ENCODE data around the gene CENPM.
"Not testable (repeated sequence)": the region's sequence is repeated elsewhere in the genome, so short reads cannot be mapped to it uniquely, and the experiment has no call there.

CENPM gene

DNA sequence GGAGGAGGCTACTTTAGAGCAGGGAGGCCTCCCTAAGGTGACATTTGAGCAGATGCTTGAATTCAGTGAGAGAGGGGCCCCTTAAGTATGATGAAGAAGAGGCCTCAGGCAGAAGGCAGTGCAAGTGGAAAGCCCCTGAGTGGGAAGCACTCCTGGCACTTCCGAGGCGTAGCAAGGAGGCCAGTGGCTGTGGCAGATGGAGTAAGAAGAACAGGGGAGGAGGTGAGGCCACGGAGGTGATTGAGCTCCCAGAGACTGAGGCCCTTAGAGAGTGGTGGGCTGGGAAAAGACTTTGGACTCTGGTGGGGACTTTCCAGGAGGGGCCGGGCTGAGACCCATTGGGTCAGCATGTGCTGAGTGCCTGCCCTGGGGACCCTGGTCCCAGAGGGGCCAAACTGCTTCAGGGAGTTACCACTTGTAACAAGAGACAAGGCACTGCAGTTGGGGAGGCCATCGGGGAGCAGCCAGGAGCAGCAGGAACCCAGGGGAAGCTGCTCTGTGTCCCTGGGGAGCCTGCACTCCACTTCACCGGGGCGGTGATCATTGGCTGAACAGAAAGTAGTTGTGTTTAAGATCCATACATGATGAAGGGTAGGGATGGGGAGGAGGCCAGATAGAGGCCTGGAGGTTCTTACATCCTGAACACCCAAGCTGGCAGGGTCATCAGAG lies 2.5 kb upstream of the CENPM start:
- H3K27ac ChIP-seq: no peak overlapping the region
- TF ChIP-seq, protein P1, sequence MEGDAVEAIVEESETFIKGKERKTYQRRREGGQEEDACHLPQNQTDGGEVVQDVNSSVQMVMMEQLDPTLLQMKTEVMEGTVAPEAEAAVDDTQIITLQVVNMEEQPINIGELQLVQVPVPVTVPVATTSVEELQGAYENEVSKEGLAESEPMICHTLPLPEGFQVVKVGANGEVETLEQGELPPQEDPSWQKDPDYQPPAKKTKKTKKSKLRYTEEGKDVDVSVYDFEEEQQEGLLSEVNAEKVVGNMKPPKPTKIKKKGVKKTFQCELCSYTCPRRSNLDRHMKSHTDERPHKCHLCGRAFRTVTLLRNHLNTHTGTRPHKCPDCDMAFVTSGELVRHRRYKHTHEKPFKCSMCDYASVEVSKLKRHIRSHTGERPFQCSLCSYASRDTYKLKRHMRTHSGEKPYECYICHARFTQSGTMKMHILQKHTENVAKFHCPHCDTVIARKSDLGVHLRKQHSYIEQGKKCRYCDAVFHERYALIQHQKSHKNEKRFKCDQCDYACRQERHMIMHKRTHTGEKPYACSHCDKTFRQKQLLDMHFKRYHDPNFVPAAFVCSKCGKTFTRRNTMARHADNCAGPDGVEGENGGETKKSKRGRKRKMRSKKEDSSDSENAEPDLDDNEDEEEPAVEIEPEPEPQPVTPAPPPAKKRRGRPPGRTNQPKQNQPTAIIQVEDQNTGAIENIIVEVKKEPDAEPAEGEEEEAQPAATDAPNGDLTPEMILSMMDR (IDR thresholded peaks at IDR 0.05): no peak
- no peak for TF ChIP-seq ZFX (IDR thresholded peaks at IDR 0.05; ENCODE audit: borderline replicate concordance)

DNA sequence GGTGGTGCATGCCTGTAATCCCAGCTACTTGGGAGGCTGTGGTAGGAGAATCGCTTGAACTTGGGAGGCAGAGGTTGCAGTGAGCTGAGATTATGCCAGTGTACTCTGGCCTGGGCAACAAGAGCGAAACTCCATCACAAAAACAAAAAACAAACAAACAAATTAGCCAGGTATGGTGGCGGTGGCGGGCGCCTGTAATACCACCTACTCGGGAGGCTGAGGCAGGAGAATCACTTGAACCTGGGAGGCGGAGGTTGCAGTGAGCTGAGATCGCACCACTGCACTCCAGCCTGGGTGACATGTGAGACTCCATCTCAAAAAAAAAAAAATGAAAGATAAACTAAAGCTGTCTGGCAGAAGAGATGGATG lies 2.0 kb upstream of the CENPM start:
- not testable (repeated sequence) for H3K27ac ChIP-seq

DNA sequence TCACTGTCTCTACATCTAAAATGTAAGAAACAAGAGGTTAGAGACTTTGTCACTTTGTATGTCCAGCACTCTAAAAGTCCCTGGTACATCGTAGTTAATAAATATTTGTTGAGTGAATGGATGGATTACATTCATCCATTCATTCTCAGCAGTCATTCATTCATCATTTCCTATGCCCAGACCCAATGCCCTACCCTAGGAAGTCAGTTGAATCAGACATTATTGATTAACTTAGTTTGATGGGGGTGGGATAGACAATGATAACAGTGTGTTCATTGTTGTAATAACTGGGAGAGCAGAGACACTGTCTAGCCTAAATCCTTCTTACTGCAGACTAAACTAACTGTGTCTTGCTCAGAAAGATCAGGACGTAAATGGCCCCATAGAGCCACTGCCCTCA lies 1.2 kb upstream of the CENPM start:
- H3K27ac ChIP-seq: no peak overlapping the region
- TF ChIP-seq, protein P1 (IDR thresholded peaks at IDR 0.05): no peak
- TF ChIP-seq ZFX (IDR thresholded peaks at IDR 0.05; ENCODE audit: borderline replicate concordance): no peak

DNA sequence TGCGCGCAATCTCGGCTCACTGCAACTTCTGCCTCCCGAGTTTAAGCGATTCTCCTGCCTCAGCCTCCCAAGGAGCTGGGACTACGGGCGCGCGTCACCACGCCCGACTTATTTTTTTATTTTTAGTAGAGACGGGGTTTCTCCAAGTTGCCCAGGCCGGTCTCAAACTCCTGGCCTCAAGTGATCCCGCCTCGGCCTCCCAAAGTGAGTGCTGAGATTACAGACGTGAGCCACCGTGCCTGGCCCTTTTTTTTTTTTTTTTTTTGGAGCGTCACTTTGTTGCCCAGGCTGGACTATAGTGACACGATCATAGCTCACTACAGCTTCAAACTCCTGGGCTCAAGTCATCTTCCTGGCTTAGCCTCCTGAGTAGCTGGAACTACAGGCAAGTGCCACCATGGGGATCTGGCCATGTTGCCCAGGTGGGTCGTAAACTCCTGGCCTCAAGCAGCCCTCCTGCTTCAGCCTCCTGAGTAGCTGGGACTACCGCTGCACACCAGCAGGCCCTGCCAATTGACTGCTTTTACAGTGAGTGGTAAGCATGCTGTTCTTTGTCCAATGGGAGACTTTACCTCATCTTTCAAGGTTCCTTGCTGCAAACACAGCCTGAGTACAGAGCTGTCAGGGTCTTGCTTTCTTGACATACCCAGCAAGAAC lies 600 bp upstream of the CENPM start:
- H3K27ac ChIP-seq: peak overlapping the region; percentile 86
- no peak for TF ChIP-seq ZFX (IDR thresholded peaks at IDR 0.05; ENCODE audit: borderline replicate concordance)
- TF ChIP-seq, protein P1 (IDR thresholded peaks at IDR 0.05): no peak

DNA sequence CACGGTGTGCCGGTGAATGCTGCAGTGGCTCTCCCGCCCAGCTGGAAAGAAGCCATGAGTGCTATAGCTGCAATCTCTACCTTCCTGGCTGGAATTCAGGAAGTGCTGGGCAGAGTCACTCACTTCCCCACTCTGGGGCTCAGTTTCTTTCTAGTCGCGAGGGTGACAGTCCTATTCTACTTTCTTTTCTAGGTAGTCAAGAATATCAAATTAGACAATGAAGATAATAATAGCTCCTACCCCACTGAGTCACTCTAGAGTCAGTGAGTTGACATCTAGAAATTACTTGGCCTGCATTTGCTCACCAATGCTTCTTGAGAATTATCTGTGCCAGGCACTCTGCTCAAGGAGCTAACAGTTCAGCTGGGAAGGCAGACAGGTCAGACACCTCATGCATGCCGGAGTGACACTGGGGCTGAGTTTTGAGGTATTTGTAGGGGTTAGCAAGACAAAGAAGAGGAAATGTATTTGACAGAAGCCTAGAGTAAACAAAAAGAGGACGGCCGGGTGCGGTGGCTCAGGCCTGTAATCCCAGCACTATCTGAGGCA lies 3.2 kb downstream of the CENPM start:
- H3K27ac ChIP-seq: peak overlapping the region; percentile 86; the same call in 1 of the 2 replicates
- TF ChIP-seq, protein P1 (IDR thresholded peaks at IDR 0.05): no peak
- no peak for TF ChIP-seq ZFX (IDR thresholded peaks at IDR 0.05; ENCODE audit: borderline replicate concordance)

DNA sequence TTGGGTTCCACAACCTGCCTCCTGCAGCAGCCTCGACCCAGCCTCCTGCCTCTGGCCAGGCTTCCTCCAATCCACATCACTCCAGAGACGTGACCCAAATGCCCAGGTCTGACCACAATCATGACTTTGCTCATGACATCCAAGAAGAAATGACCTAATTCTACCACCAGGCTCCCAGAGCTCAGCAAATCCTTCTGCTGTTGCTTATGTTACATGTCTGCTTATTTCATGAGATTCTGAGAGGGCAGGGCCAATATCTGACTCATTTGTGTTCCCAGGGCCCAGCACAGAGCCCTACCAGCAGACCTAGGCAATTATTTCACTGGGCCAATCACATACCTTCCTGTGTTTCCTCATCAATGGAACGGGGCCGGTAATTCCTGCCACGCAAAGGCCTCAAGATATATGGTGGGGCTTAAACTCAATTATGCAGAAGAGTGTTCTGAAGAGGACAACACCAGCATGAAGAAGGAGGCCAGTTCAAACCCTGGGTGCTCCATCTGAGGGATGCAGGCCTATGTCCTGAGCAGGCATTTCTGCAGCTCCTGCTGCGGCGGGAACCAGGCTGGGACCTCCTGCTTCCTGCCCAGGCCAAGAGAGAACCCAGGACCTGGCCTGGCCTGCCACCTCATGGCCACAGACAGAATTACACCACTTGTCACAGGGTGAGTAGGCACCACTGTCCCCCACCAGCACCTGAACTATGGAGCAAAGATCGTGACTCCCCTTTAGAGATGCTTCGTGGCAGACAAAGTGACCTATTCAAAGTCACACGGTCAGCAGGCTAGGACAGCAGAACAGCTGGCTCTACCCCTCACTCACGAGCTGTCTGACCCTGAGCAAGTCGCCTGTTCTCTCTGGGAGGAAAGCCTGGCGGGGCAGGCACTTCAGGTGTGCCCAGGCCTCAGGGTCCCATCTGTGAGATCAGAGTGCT lies 5.9 kb downstream of the CENPM start:
- TF ChIP-seq, protein P1 (IDR thresholded peaks at IDR 0.05): peak; percentile 87
- no peak for TF ChIP-seq ZFX (IDR thresholded peaks at IDR 0.05; ENCODE audit: borderline replicate concordance)
- H3K27ac ChIP-seq: peak overlapping the region; percentile 68

DNA sequence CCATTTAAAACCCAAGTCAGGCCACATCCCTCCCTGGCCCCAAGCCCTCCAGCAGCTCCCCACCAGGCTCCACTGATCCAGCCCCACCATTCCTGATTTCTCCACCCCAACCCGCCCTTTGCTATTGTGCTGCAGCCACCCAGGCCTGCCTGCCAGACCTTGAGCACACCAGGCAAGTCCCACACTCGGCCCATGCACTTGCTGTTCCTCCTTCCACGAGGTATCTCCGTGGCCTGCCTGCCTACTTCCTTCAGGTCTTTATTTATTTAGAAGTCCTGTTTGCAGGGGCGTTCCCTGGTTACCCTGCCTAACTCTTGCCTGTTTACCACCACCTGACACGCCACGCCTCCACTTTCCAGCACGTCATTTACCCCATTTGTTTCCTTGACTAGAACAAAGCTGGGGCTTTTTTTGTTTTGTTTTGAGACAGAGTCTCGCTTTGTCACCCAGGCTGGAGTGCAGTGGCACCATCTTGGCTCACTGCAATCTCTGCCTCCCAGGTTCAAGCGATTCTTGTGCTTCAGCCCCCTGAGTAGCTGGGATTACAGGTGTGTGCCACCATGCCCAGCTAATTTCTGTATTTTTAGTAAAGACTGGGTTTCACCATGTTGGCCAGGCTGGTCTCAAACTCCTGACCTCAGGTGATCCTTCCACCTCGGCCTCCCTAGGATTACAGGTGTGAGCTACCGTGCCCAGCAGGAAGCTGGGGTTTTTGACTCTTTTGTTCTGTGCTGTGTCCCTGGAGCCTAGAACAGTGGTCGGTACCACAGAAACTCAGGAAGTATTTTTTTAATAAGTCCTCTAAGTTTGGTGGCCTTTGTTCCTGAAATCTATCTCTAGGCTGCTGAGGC lies 6.7 kb downstream of the CENPM start:
- TF ChIP-seq ZFX (IDR thresholded peaks at IDR 0.05; ENCODE audit: borderline replicate concordance): no peak
- TF ChIP-seq, protein P1 (IDR thresholded peaks at IDR 0.05): no peak
- H3K27ac ChIP-seq: peak overlapping the region; percentile 68

All from 22Rv1 (cell line).